GM18517 (cell line): ENCODE data around the gene CLDN19.
"Not testable (repeated sequence)": the region's sequence is repeated elsewhere in the genome, so short reads cannot be mapped to it uniquely, and the experiment has no call there.

Source experiments
- ATAC-seq: cut with Tn5 transposase; IDR thresholded peaks from one replicate; pipeline ENCODE4 v1.9.1; 2021; ENCODE audit warnings: mild to moderate bottlenecking, moderate library complexity; ENCODE audit not compliant: unreplicated experiment

Gene CLDN19

DNA sequence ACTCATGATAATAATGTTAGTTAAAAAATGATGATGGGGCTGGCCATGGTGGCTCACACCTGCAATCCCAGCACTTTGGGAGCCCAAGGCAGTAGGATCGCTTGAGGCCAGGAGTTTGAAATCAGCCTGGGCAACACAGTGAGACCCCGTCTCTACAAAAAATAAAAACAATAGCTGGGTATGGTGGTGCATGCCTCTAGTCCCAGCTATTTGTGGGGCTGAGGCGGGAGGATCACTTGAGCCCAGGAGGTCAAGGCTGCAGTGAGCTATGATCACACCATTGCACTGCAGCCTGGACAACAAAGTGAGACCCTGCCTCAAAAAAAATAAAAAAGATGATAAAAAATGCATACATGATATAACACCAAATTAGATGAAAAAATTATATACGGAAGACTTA is 21.5 kb upstream of the CLDN19 start:
- ATAC-seq, result no peak

DNA sequence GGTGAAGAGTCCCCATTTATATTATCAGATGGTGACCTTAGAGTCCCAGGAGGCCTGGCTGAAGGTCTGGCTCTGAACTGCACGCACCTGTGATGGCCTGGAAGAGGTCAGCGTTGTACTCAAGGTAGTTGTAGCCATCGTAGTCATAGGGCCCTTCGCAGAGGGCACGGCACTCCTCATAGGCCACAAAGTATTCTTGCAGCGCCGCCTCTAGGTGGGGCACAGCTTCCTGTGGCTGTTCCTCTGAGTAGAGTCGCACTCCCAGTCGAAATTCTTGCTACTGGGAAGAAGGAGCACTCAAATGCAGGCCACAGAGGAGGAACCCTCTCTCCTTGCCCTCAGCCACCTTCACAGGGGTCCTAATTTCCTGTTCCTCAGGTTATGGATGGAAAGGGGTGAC is 19.1 kb upstream of the CLDN19 start:
- no peak for ATAC-seq

DNA sequence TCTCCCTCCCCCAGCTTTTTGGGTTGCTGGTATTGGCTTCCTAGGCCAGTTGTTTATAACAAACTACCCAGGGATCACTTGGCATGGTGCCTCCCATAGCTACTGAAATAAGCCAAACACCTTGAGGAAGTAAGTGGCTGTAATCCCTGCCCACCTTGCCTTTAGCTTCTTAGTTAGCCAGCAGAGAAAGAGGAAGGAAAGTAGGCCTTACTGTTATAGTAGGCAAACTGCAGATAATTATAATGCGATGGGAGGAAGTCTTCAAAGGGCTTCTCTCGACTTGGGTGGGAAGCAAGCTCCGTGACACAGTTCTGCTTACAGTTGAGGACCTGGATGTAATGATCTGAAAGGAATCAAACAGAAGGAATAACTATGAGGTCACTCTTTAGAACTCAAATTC is 18.6 kb upstream of the CLDN19 start:
- no peak for ATAC-seq

GRCh38 chr1:42757892-42758275 is 17.8 kb upstream of the CLDN19 start:
- ATAC-seq, result no peak

- no peak for ATAC-seq
Measured at GRCh38 chr1:42756956-42757891, 17.2 kb upstream of the CLDN19 start.

DNA sequence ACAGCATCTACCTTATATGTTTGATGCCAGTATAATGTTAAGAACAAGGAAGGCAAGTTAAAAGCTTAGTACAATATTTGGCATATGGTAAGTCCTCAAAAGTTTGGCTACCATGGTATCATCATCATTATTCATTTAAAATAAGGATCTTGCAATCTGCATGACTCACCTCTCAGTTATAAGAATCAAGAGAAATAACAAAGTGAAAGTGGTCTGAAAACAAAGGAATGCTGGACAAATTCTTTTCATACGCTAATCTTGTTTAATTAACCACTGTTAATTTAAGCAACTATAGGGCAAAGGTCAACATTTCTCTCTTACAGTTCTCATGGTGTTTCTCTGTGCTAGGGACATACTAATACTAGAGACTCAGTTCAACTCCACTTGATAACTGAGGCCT is 13.0 kb upstream of the CLDN19 start:
- ATAC-seq, result no peak

- no peak for ATAC-seq
Measured at GRCh38 chr1:42752284-42752683, 12.2 kb upstream of the CLDN19 start.

DNA sequence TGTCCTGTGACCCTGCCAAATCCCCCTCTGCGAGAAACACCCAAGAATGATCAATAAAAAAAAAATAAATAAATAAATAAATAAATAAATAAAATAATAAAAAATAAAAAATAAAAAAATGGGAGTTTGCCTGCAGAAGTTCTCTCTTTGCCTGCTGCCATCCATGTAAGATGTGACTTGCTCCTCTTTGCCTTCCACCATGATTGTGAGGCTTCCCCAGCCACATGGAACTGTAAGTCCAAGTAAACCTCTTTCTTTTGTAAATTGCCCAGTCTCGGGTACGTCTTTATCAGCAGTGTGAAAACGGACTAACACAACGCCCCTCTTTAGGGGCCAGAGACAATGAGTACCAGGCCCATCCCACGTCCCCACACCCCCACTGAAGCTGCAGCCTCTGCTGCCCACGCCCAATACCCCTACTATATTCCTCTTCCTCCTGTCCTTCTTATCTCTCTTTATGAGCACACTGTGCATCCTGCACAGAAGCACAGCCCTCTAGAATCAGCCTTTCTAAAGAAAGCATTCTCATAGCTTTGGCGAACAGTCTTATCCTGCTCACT is 11.6 kb upstream of the CLDN19 start:
- ATAC-seq, result not testable (repeated sequence)

GRCh38 chr1:42750041-42750440 is 10.0 kb upstream of the CLDN19 start:
- ATAC-seq, result no peak

DNA sequence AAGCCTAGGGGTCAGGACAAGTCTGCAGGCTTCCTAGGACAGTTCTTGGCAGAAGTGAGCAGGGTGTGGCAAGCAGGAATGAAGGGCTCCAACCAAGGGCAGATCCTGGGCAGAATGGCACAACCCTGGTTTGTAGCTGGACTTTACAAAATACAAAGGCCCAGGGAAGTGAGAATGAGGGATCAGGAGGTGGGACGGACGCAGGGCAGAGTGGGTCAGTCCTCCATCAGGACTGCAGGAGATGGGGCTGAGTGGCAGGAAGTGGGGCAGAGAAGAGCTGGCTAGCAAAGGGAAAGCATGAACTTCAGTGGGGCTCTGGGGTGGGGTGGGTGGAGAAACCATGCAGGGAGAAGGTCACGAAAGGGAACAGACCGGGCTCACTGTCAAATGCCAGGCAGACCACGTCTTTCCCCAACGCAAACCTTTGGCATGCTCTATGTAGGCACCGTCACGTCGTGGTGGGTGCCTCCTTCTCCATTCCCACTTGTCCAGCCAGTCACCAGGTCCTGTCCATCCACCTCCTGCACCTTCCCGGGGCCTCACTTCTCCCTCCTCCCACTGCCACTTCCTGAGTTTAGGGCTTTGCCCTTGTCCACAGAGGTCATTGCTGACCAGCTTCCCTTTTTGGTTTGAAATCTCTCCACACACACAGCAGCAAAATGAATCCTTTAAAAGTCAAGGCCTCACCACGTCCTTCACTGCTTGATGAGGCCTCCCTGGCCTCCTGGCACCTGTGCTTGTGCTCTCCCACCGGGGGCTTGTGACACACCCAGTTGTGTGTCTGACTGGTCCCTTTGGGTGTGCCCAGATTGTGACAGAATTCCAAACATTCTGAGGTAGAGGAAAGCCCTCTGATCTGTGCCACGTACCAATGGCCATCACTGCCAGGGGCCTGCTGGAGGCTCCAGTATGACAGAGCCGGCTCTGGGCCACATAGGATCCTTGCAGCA is 8.7 kb upstream of the CLDN19 start:
- no peak for ATAC-seq

- no peak for ATAC-seq
Measured at GRCh38 chr1:42748021-42748420, 8.0 kb upstream of the CLDN19 start.

DNA sequence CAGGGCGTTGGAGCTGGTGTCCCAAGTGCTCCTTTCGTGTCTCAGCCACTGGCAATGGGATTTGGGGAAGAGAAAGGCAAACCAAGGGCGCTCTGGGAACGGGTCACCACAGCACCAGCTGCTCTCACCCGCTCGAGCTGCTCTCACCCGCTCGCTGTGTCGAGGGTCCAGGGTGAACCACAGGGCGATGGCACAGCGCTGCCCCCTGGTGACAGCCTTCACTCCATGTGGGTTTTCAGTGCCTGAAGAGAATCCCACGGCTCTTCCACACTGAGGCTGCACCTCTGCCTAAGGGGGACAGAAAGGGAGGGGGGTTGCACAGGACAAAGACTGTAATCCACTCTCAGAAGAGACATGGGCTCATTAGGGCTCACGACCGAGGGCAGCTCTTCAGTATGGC is 7.1 kb upstream of the CLDN19 start:
- ATAC-seq, result no peak

DNA sequence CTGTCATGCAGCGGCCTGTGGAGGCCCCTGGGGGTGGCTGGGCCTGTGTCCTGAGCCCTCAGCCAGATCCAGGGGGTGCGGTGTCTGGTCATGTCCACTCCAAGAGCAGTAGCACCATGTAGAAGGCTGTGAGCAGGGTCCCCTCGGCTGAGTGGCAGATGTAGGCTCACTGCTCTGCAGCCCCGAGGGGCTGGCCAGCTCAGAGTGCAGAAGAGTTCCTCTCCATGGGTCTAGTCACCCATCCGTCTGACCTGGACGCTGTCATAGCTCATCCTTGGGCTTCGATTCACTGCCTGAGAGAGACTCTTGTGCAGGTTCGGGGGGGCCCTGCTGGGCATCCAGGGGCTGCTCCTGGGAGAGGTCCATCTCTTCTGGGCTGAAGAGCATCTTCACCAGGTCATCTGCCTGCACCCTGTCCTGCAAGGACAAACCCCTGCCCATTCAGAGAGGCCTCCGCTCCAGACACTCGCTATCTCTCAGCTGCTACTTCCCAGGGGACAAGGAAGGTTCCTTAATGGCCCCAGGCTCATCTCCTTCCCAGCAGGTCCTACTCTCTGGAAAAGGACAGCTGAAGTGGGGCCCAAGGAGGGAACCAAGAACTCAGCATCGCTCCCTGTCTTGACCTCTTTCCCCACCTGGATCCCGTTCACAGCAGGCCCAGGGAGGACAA is 6.5 kb upstream of the CLDN19 start:
- no peak for ATAC-seq

DNA sequence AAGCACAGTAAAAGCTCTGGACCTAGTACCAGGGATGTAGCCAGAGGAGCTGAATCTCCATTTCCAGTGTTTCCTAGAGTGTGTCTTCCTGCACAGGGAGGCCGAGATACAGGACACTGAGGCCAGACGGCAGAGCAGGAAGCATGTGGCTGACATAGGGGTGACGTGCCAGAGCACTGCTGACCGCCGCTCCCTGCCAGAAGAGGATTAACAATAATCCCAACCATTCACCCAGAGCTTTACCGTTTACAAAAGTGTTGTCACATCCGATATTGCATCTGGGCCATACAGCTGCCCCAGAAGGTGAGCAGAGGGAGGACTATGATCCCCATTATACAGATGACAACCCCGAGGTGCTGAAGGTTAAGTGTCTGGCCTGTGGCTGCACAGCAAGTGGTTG is 5.8 kb upstream of the CLDN19 start:
- no peak for ATAC-seq

DNA sequence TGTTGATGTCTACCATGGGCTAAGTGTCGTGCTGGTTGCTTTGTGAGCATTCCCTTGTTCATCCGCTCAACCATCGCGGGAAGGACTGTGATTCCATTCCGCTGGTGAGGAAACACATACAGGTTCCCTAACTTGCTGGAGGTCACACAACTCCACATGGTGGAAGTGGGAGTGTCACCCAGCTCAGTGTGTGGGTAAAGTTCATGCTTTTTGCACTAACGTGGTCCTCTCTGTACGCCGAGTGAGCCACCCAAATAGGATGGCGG is 4.0 kb upstream of the CLDN19 start:
- ATAC-seq, result no peak

DNA sequence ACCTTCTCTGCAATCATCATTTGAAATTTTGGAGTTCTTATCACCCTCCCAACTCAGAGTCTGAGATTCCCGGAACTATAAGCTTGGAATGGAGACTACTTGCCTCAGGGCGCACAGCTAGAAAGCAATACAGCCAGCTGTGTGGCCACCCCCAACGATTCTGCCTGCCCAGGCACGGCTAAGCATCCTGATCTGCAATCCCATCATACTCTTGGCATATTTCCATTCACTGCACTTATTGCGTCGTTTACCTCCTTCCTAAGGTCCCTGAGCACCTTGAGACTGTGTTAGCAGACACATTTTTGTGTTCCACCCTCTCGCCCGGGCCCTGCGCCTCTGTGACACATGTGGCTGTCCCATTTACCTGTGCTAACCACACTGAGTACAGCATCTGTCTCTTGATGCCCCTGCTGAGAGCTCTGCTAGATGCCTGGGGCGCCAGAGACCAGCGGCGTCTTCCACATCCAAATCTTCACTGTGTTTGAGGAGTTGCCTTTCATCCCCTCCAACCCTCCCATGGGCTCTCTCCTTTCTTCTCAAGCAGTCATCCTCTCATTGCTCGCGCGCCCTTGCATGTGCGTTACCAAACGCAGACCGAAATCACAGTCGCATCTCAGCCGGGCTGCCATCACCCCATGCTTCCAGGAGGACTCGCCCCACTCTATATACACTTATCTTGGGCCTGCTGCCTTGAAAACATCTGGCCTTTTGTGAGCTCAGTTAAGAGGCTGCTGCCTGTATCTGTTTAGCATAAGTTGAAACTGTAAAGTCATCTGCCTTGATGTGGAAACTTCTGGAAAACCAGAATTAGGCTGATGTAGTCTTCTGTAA is 3.5 kb upstream of the CLDN19 start:
- no peak for ATAC-seq

DNA sequence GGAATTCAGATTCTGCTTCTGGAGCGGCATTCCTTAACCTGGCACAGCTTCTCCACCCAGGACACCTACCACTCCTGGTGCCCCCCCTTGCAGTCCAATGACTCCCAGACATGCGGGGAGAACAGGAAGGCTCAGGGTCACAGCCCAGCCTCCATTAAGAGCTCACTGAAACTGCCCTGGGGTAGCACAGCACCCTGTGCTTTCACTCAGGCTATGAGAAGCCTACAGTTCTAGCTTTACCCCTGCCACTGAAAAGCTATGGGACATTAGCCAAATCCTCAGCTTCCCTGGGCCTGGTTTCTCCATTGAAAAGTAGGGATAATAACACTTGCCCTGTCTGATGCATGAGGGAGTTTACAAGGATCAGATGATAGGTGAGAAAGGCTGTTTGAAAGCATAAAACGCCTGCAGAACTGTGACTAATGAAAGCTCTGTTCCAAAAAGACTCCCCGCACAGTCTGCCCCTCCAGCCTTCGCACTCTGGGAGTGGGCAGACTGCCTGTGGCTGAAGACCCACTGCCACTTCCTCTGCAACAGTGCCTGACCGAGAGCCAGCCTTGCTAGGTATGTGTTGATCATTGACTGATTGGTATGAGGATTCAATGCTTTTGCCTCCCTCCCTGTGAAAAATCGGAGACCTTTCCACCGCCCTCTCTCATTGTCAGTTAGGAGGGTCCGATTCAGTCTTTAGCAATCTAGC is 2.7 kb upstream of the CLDN19 start:
- ATAC-seq, result no peak

- no peak for ATAC-seq
Measured at GRCh38 chr1:42742141-42742540, 2.1 kb upstream of the CLDN19 start.

DNA sequence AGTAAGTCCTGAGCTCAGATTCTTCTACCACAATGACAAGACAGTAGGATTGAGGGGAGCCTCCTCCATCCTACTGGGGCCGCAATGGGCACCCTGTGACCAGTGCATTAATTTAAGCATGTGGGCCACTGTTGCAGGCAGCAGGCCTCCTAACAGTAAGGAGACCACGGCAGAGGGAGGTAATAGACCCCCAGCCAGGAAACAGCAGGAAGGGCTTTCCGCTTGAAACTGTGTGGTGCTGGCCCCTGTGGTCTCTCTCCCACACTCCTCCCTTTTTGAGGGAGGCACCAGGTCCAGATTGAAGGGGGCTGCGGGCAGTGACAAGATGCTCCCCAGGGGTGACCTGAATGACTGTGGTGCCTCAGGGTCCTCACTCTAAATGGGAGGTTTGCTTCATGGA is 1.7 kb upstream of the CLDN19 start:
- no peak for ATAC-seq
